Transverse colon (tissue), 3 donors: ENCODE results near the gene ARFGAP3.

ENCODE experiments used
- POLR2A ChIP-seq: fragments of 450-650 bp; IDR thresholded peaks from one replicate; pipeline ENCODE4 v1.6.1; 2016; ENCODE audit warnings: antibody characterized with exemption, mild to moderate bottlenecking, moderate library complexity
- TF ChIP-seq, protein P1 (sequence below), 5 experiments: fragments of 200-600 bp in 3 of 5; fragments of 450-650 bp in 2 of 5; sonication (generic) in 3 of 5; IDR thresholded peaks; 1 replicate in 2 of 5; 2 replicates in 3 of 5; pipeline ENCODE4 v1.5.1; 2016 to 2017; ENCODE audit warnings: antibody characterized with exemption in 5 of 5, inconsistent platforms in 3 of 5, mild to moderate bottlenecking in 2 of 5, moderate library complexity in 1 of 5

DNA sequence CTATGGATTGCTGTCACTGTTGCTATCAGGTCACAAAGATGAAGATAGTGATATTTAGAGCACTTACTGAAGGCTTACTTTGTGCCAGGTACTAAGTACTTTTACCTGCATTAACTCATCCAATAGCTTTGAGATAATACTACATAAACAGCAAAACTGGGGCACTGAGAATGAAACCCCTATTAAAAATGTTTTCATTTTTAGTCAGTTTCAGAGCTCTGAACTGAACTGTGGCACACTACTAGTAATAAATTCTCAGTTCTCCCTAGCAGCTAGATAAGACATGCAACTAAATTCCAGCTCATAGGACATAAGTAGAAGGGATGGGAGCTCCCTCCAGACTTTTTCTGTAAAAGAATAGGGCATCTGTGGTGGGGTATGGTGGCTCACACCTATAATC is 24.0 kb downstream of the ARFGAP3 start:
- TF ChIP-seq POLR2A, result no peak
- TF ChIP-seq, protein P1, sequence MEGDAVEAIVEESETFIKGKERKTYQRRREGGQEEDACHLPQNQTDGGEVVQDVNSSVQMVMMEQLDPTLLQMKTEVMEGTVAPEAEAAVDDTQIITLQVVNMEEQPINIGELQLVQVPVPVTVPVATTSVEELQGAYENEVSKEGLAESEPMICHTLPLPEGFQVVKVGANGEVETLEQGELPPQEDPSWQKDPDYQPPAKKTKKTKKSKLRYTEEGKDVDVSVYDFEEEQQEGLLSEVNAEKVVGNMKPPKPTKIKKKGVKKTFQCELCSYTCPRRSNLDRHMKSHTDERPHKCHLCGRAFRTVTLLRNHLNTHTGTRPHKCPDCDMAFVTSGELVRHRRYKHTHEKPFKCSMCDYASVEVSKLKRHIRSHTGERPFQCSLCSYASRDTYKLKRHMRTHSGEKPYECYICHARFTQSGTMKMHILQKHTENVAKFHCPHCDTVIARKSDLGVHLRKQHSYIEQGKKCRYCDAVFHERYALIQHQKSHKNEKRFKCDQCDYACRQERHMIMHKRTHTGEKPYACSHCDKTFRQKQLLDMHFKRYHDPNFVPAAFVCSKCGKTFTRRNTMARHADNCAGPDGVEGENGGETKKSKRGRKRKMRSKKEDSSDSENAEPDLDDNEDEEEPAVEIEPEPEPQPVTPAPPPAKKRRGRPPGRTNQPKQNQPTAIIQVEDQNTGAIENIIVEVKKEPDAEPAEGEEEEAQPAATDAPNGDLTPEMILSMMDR (IDR thresholded peaks at IDR 0.05), result no peak
